T-helper 2 cell treated with Interferon-gamma antibody and Interleukin-4, amounts not matched to agents 100 ng/mL and 5 ng/mL, for 36 hours (primary cell): ENCODE data around the gene CLRN1. TPM values are rescaled to one million over a fixed set of nuclear protein-coding genes. Genes with fewer than 3 reads are reported as not detected.
"Not testable (repeated sequence)": the region's sequence is repeated elsewhere in the genome, so short reads cannot be mapped to it uniquely, and the experiment has no call there.

ENCODE experiments used
- intact Hi-C: fragments of 100-400 bp; cut with micrococcal nuclease; formaldehyde crosslinking; loops from one replicate; pipeline ENCODE4 v1.15.1; 2023
- total RNA-seq: library from RNA; stranded (reverse); gene quantifications from 2 replicates; pipeline ENCODE4 v1.2.3, GENCODE V29; 2022

CLRN1 gene
- total RNA-seq = not detected in 2 replicates

GRCh38 chr3:150972366-150973071 lies at the start of gene CLRN1:
Gene CLRN1, minus strand, starts transcription at chr3:150972727. Its CDS starts 19 bp downstream, at chr3:150972708.
- intact Hi-C loops = no loop called here

- intact Hi-C loops = no loop called here
These were observed 43.9 kb upstream of the CLRN1 start for GRCh38 chr3:151016478-151016795.

GRCh38 chr3:151015767-151016477 lies 43.4 kb upstream of the CLRN1 start:
- intact Hi-C loops = no loop called here

- intact Hi-C loops = no loop called here
These were observed 42.7 kb upstream of the CLRN1 start for GRCh38 chr3:151015181-151015580.

GRCh38 chr3:151014501-151015018 lies 42.0 kb upstream of the CLRN1 start:
- intact Hi-C loops = no loop called here

- intact Hi-C loops = no loop called here
These were observed 40.2 kb upstream of the CLRN1 start for GRCh38 chr3:151012753-151013152.

GRCh38 chr3:151011427-151011826 lies 38.9 kb upstream of the CLRN1 start:
- intact Hi-C loops = no loop called here

GRCh38 chr3:151009981-151010380 lies 37.5 kb upstream of the CLRN1 start:
- intact Hi-C loops = no loop called here

GRCh38 chr3:151009430-151009829 lies 36.9 kb upstream of the CLRN1 start:
- intact Hi-C loops = no loop called here

GRCh38 chr3:151008699-151009098 lies 36.2 kb upstream of the CLRN1 start:
- intact Hi-C loops = no loop called here

- intact Hi-C loops = no loop called here
These were observed 31.2 kb upstream of the CLRN1 start for GRCh38 chr3:151003768-151004134.

GRCh38 chr3:151003029-151003767 lies 30.7 kb upstream of the CLRN1 start:
- intact Hi-C loops = no loop called here

- intact Hi-C loops = no loop called here
These were observed 29.8 kb upstream of the CLRN1 start for GRCh38 chr3:151002003-151002981.

GRCh38 chr3:150998996-150999395 lies 26.5 kb upstream of the CLRN1 start:
- intact Hi-C loops = no loop called here

- intact Hi-C loops = no loop called here
These were observed 24.2 kb upstream of the CLRN1 start for GRCh38 chr3:150996731-150997130.

GRCh38 chr3:150995510-150995909 lies 23.0 kb upstream of the CLRN1 start:
- intact Hi-C loops = no loop called here

GRCh38 chr3:150989208-150989607 lies 16.7 kb upstream of the CLRN1 start:
- intact Hi-C loops = no loop called here

- intact Hi-C loops = not testable (repeated sequence)
These were observed 15.9 kb upstream of the CLRN1 start for GRCh38 chr3:150988395-150988794.

- intact Hi-C loops = no loop called here
These were observed 13.2 kb upstream of the CLRN1 start for GRCh38 chr3:150985711-150986110.

GRCh38 chr3:150984066-150984465 lies 11.5 kb upstream of the CLRN1 start:
- intact Hi-C loops = no loop called here

- intact Hi-C loops = no loop called here
These were observed 6.1 kb upstream of the CLRN1 start for GRCh38 chr3:150978566-150979148.
